MM.1S (cell line): ENCODE data around the gene PPP3R1.

ENCODE experiments used
- CTCF ChIP-seq: fragments of 300-600 bp; sonication (generic); IDR thresholded peaks from 2 replicates; pipeline ENCODE4 v1.5.1; 2016; ENCODE audit warnings: antibody characterized with exemption, low read length, mixed read lengths
- EZH2 ChIP-seq: fragments of 300-600 bp; sonication (generic); optimal IDR thresholded peaks from 2 replicates; pipeline ENCODE3; 2017; ENCODE audit warnings: low read depth, mild to moderate bottlenecking, antibody characterized with exemption, low read length, mixed read lengths
- EZH2phosphoT487 ChIP-seq: fragments of 300-600 bp; sonication (generic); IDR thresholded peaks from 2 replicates; pipeline ENCODE4 v1.6.1; 2018; ENCODE audit warnings: antibody characterized with exemption, low read length

- TF ChIP-seq CTCF (no peak), EZH2 (no peak), EZH2phosphoT487 (no peak)
These were observed 73.2 kb downstream of the PPP3R1 start for GRCh38 chr2:68178954-68179627.
